OCI-LY1 (cell line): ENCODE measurements around the gene ZNF497.
A peak's percentile ranks its signal among the peaks of the same experiment; 100 is the strongest.

ENCODE experiments used
- H2AFZ ChIP-seq: fragments of 200-600 bp; sonication (generic), shearing (Covaris generic); 2 replicates; pipeline ENCODE4 v1.6.0; 2014; ENCODE audit warnings: antibody characterized with exemption, mild to moderate bottlenecking, low read length
- H3F3A ChIP-seq: fragments of 200-600 bp; sonication (generic), shearing (Covaris generic); 2 replicates; pipeline ENCODE4 v1.6.0; 2014; ENCODE audit warnings: mild to moderate bottlenecking, antibody characterized with exemption, low read length, moderate library complexity; ENCODE audit not compliant: insufficient read depth
- H3K27ac ChIP-seq: fragments of 200-600 bp; sonication (generic); 2 replicates; pipeline ENCODE4 v1.5.1; 2014; ENCODE audit warnings: low read length, mixed run types, mild to moderate bottlenecking, low read depth; ENCODE audit not compliant: poor library complexity, severe bottlenecking
- H3K27me3 ChIP-seq: fragments of 200-600 bp; sonication (generic); 2 replicates; pipeline ENCODE4 v1.6.0; 2014; ENCODE audit warnings: antibody characterized with exemption, mild to moderate bottlenecking, low read length, moderate library complexity; ENCODE audit not compliant: insufficient read depth
- H3K36me3 ChIP-seq: fragments of 200-600 bp; sonication (generic); 2 replicates; pipeline ENCODE4 v1.6.1; 2014; ENCODE audit warnings: mild to moderate bottlenecking, antibody characterized with exemption, low read length, moderate library complexity, mixed read lengths; ENCODE audit not compliant: insufficient read depth
- H3K4me1 ChIP-seq: fragments of 200-600 bp; sonication (generic); 2 replicates; pipeline ENCODE4 v1.5.1; 2014; ENCODE audit warnings: mild to moderate bottlenecking, low read length, moderate library complexity; ENCODE audit not compliant: insufficient read depth, severe bottlenecking
- H3K4me2 ChIP-seq: fragments of 200-600 bp; sonication (generic), shearing (Covaris generic); 2 replicates; pipeline ENCODE4 v1.6.1; 2014; ENCODE audit warnings: low read length
- H3K4me3 ChIP-seq: fragments of 200-600 bp; sonication (generic); 2 replicates; pipeline ENCODE4 v1.5.1; 2014; ENCODE audit warnings: low read length, low read depth, mild to moderate bottlenecking, mixed read lengths; ENCODE audit not compliant: poor library complexity, severe bottlenecking
- H3K79me2 ChIP-seq: fragments of 200-600 bp; shearing (Covaris generic); 2 replicates; pipeline ENCODE4 v1.6.1; 2016; ENCODE audit warnings: mixed run types, low read length, mixed read lengths; ENCODE audit not compliant: insufficient read depth
- H3K9ac ChIP-seq: fragments of 200-600 bp; sonication (generic), shearing (Covaris generic); 2 replicates; pipeline ENCODE4 v1.6.1; 2014; ENCODE audit warnings: mild to moderate bottlenecking, low read length, mixed read lengths
- H3K9me2 ChIP-seq: fragments of 200-600 bp; sonication (generic), shearing (Covaris generic); 2 replicates; pipeline ENCODE4 v1.6.1; 2014; ENCODE audit warnings: low read depth, mild to moderate bottlenecking, low read length, mixed read lengths
- H3K9me3 ChIP-seq: fragments of 200-600 bp; shearing (Covaris generic); 2 replicates; pipeline ENCODE4 v1.6.1; 2014; ENCODE audit warnings: low read length, mixed read lengths
- H4K20me1 ChIP-seq: fragments of 200-600 bp; sonication (generic), shearing (Covaris generic); 2 replicates; pipeline ENCODE4 v1.6.0; 2016; ENCODE audit warnings: mild to moderate bottlenecking, low read length; ENCODE audit not compliant: insufficient read depth
- EZH2 ChIP-seq: fragments of 200-600 bp; sonication (generic), shearing (Covaris generic); IDR thresholded peaks from 2 replicates; pipeline ENCODE4 v1.8.0; 2017; ENCODE audit warnings: borderline replicate concordance, mixed run types, mild to moderate bottlenecking, antibody characterized with exemption, low read length, moderate library complexity, mixed read lengths
- TF ChIP-seq, protein P1 (sequence below): fragments of 200-600 bp; sonication (generic), shearing (Covaris generic); IDR thresholded peaks from 2 replicates; pipeline ENCODE4 v1.5.1; 2017; ENCODE audit warnings: mild to moderate bottlenecking, antibody characterized with exemption, low read length, moderate library complexity, mixed read lengths

Gene ZNF497

DNA sequence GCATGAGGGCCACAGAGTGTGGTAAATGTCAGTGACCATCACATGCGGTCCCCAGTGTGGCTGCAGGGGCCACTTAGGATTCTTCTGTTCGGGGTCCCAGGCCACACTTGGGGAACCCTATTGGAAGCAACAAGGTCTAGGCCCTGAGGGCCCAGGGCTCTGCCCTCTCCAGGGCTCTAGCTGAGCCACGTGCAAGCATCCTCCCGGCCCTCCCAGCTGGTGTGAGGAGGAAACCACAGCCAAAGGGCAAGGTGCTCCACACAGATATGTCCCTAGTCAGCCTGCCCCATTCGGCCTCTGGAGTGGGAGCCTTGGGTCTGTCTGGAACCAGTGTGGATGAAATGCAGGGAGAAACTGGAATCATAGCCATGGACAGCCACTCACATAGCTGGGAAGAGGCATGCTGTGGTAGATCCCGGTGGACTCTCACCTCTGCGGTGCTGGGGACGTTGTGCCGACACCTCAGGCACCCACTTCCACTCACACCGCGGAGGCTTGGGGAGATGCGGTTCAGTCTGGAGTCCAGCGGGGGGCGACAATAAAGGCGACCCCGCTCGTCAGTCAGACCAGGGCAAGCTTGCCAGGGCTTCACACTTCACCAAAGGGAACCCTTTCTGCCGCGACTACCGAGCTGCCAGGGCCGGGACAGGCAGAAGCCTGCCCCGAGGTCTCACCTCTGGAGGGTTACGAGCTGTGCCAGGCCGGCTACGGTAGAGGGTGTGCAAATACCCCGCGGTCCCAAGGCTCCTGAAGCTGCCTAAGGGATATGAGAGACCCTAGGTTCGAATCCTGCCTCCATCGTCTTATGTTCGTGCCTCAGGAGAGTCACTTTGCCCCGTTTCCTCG is 4.3 kb upstream of the ZNF497 start:
- no peaks in the 10 kb centered on the region for H3K27me3 ChIP-seq
- no peak for TF ChIP-seq EZH2
- TF ChIP-seq, protein P1, sequence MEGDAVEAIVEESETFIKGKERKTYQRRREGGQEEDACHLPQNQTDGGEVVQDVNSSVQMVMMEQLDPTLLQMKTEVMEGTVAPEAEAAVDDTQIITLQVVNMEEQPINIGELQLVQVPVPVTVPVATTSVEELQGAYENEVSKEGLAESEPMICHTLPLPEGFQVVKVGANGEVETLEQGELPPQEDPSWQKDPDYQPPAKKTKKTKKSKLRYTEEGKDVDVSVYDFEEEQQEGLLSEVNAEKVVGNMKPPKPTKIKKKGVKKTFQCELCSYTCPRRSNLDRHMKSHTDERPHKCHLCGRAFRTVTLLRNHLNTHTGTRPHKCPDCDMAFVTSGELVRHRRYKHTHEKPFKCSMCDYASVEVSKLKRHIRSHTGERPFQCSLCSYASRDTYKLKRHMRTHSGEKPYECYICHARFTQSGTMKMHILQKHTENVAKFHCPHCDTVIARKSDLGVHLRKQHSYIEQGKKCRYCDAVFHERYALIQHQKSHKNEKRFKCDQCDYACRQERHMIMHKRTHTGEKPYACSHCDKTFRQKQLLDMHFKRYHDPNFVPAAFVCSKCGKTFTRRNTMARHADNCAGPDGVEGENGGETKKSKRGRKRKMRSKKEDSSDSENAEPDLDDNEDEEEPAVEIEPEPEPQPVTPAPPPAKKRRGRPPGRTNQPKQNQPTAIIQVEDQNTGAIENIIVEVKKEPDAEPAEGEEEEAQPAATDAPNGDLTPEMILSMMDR: peak; percentile 19; the same call in 1 of the 2 replicates
- H3K4me3 ChIP-seq: no peak overlapping the region
- no peaks in the 10 kb centered on the region for H4K20me1 ChIP-seq
- H3K9me2 ChIP-seq: no peaks in the 10 kb centered on the region
- H3K27ac ChIP-seq: no peak overlapping the region
- H3K9ac ChIP-seq: no peak overlapping the region
- H3K36me3 ChIP-seq: no peaks in the 10 kb centered on the region
- H2AFZ ChIP-seq: no peak overlapping the region
- no peaks in the 10 kb centered on the region for H3K79me2 ChIP-seq
- H3K4me2 ChIP-seq: no peak overlapping the region
- no peaks in the 10 kb centered on the region for H3K9me3 ChIP-seq
- no peaks in the 10 kb centered on the region for H3F3A ChIP-seq
- H3K4me1 ChIP-seq: peaks cover 6% of the 10 kb centered on the region

DNA sequence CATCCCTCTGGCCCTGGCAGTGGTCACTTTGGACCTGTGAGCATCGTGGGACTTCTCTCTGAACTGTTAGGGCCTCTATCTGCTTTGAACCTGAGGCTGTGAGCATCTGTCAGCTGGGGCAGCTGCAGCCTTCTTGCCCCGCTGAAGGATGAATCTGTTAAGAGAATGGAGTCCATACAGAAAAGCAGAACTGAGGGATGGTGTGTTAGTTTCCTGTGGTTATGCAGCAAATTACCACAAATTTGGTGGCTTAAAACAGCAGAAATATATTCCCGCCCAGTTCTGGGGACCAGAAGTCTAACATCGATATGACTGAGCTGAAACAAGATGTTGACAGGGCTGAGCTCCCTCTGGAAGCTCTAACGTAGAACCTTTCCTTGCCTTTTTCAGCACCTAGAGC is 1.6 kb upstream of the ZNF497 start:
- Histone ChIP-seq H3K9ac (no peak overlapping the region), H3K79me2 (no peaks in the 10 kb centered on the region), H3K27ac (no peak overlapping the region), H3F3A (no peaks in the 10 kb centered on the region), H3K36me3 (no peaks in the 10 kb centered on the region), H3K27me3 (no peaks in the 10 kb centered on the region), H3K9me2 (no peaks in the 10 kb centered on the region), H3K4me3 (no peak overlapping the region), H4K20me1 (no peaks in the 10 kb centered on the region), H3K4me1 (peaks cover 15% of the 10 kb centered on the region), H3K9me3 (no peaks in the 10 kb centered on the region), H3K4me2 (no peak overlapping the region), H2AFZ (no peak overlapping the region)
- TF ChIP-seq EZH2: no peak
- TF ChIP-seq, protein P1: no peak

DNA sequence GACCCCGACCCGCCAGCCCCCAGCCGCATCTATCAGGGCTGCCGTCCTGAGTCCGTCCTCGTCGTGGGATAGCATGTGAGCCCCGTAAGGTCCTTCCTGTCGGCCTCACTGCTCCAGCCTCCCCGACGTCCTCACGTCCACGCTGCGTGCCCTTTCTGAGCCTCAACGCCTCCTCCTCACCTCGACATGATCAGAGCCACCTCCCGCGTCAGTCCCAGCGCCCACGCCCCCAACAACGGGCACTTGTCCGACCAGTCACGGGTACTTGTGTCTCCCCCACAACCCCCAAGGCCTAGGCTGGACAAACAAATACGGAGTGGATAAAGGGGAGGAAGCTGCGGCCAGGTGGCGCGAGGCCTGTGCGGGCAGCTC is 665 bp downstream of the ZNF497 start:
- no peaks in the 10 kb centered on the region for H3K9me3 ChIP-seq
- no peaks in the 10 kb centered on the region for H3K27me3 ChIP-seq
- peak overlapping the region; percentile 83 for H3K4me3 ChIP-seq
- no peak for TF ChIP-seq EZH2
- TF ChIP-seq, protein P1: no peak
- H3K36me3 ChIP-seq: no peaks in the 10 kb centered on the region
- peaks cover 15% of the 10 kb centered on the region for H3K4me1 ChIP-seq
- H3K79me2 ChIP-seq: no peaks in the 10 kb centered on the region
- H3K27ac ChIP-seq: peak overlapping the region; percentile 71
- no peaks in the 10 kb centered on the region for H4K20me1 ChIP-seq
- H3K9ac ChIP-seq: peak overlapping the region; percentile 93
- 0 out of 2 replicates have a peak overlapping the region, but pooled peaks have one; percentile 29 for H2AFZ ChIP-seq
- peak overlapping the region; percentile 92 for H3K4me2 ChIP-seq
- H3K9me2 ChIP-seq: no peaks in the 10 kb centered on the region
- H3F3A ChIP-seq: no peaks in the 10 kb centered on the region
